NCI-H128 (cell line): Measurements from ENCODE around the gene RNF121.

Source experiments
- DNase-seq: peaks from one replicate; lab custom pipeline; 2025; ENCODE audit not compliant: unreplicated experiment; lab: John Stamatoyannopoulos, UW

Gene RNF121

DNA sequence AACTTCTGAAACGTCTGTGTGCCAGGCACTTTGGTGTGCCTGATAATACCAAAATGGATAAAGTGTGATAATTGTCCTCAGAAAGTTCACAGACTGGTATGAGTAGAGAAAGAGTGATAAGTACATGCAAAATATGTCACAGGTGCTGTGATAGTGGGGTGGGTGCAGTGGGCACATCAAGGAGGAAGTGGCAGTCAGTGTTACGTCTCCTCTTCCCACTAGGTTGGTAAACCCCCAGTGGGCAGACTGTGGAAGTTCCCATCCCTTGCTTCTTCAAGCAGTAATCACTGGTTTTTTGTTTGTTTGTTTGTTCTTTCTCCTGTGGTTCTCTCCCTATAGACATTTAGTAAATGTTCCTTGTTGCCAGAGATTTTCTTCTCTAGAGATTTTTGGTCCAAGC lies 5.4 kb downstream of the RNF121 start:
- DNase-seq = no peak

DNA sequence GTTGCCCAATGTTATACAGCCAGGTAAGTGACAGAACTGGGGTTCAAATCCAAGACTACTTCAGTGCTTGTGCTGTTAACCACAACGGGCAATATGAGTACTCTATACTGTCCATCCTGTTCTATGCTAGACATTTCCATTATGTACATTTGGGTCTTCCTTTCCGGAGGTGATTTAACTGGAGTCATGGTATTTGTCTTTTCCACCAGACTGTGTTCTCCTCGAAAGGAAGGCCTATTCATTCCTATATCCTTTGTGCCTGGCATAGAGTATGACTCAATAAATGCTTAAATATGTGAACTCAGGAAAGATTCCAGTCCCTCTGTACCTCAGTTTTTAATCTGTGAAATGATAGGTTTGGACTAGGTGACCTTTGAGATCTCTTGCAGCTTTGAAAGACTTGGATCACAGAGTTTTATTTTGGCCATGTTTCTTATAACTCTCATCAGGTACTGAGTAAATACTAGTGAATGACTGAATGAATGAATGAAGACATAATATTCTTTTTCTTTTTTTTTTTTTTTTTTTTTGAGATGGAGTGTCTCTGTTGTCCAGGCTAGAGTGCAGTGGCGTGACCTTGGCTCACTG lies 6.6 kb downstream of the RNF121 start:
- DNase-seq = no peak

DNA sequence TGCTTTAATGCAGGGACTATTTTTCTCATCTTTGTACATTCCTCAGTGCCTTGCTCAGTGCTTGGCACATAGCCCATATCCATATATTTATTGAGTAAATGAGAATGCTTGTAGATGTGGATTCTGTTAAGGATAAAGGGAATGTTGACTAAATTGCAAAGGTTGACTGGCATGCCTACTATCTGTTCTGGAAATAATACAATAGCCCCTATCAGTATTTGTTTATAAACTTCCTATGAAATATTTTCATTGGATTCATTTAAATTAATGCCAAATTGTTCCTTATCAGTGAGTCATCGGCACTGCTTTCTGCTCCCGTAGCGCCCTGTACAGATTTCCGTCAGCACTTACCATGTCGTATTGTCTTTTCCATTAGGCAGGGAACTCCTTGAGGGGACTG lies 8.0 kb downstream of the RNF121 start:
- DNase-seq = no peak

DNA sequence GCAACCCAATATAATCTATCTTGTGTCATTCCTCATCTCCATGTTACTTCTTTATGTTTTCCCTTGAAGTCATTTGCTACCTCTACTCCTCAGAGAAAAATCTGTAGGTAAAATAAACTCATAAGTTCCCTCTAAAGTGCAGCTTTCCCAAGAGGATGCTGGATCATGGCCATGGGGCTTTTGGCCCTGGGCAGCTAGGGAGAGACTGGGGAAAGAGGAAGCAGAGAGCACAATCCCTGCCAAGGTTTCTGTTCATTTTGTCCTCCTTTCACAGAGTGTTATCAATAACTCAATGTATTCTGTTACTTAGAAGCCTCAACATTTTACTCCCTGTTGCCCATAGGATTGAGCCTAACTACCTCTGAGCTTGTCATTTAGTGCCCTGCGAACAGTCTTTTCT lies 9.0 kb downstream of the RNF121 start:
- no peak for DNase-seq

DNA sequence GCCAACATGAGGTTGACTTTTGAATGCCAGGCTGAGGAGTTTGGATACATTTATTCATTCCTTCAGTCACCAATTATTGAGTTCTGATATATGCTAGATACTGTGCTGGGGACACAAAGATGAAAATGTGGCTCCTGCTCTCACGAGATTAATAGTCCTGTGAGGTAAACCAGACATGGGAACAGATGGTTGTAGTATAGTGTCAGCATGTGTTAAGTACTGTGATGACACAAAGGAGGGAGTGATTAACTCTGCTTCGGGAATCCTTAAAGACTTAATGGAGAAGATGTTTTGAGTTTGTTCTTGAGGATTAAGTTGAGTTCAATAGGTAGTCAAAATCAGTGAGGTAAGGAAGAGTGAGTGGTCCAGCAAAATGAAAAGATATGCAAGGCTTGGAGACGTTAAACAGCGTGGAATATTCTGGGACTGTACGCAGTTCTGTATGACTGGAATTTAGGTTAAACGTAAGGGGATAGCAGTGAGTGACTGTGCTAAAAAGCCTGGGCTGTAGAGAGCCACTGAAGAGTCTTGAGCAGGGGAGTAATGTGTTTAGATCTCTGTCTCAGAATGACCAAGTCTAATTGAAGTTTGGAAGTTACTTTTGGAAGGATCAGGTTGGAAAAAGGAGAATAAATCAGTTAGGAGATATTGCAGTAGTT lies 11.8 kb downstream of the RNF121 start:
- no peak for DNase-seq

DNA sequence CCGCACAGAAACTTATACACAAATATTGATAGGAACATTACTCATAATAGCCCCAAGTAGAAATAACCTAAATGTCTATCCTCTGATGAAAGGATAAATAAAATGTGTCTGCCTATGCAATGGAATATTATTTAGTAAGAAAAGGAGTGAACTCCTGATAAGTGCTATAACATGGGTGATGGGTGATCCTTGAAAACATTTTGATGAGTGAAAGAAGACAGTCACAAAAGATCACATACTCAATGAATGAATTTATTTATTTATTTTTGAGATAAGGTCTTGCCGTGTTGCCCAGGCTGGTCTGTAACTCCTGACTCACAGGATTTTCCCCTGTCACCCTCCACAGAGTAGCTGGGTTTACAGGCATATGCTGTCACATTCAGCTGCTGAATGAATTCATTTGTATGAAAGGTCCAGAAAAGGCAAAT lies 17.3 kb downstream of the RNF121 start:
- no peak for DNase-seq

DNA sequence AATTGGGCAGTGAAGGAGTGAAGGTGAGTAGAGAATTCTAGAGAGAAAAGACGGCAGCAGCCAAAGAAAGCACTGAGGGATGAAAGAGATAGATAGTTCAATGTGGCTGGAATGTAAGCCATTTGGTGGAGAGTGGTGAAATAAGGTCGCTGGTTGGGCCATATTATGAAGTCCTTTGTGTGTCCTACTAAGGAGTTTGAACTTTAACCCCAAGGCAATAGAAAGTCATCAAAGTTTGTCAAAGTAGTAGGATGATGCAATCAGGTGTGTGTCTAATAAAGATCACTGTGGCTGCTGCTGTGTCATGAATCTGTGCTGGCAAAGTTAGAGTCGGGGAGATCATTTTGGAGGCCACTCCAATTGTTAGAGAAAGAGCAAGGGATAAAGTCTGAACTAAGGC lies 18.7 kb downstream of the RNF121 start:
- no peak for DNase-seq

DNA sequence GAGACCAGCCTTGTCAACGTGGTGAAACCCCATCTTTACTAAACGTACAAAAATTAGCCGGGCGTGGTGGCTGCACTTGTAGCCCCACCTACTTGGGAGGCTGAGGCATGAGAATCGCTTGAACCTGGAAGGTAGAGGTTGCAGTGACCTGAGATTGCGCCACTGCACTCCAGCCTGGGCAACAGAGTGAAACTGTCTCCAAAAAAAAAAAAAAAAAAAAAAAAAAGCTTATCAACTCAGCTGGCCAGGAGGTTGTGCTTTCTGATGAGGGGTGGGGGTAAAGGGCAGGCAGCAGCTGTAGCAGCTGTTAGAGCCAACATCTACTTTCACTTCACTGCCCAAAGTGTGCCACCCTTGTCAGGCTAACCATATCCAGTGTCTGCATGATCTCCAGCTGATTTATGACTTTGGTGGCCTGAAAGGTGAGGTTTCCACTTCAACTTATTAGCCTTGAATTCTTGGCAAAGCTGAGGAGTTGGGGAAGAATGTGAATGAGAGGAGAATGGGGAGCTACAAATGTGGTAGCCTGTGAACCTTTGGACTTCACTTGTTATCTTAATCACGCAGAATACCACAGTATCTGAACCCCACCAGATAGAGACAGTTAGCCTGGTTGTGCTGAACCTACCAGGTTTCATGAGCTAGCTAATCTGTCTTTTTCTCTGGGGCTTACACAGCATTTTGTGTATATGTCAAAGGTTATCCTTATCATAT lies 19.6 kb downstream of the RNF121 start:
- DNase-seq = no peak

DNA sequence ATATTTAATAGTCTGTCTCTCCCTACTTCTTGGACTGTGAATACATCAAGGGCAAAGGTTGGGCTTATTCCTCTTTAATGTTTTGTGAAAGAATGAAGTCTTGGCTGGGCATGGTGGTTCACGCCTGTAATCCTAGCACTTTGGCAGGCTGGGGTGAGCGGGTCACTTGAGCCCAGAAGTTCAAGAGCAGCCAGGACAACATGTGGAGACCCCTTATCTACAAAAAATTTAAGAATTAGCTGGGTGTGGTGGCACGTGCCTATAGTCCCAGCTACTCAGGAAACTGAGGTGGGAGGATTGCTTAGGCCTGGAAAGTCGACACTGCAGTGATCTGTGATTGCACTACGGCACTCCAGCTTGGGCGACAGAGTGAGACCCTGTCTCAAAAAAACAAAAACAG lies 20.2 kb downstream of the RNF121 start:
- DNase-seq = no peak

DNA sequence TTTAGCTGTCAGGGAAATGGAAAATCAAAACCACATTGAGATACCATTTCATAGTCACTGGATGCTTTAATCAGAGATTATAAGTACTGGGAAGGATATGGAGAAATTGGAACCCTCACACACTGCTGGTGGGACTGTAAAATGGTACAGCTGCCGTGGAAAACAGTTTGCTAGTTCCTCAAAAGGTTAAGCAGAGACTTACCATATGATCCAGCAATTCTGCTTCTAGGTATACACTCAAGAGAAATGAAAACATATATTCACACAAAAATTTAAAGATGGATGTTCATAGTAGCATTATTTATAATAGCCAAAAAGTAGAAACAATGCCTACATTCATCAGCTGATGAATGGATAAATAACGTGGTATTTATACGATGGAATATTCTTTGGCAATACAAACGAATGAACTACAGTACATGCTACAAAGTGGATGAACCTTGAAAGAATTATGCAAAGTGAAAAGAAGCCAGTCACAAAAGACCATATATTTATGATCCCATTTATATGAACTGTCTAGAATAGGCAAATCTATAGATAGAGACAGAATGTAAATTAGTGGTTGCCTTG lies 23.0 kb downstream of the RNF121 start:
- DNase-seq = no peak

DNA sequence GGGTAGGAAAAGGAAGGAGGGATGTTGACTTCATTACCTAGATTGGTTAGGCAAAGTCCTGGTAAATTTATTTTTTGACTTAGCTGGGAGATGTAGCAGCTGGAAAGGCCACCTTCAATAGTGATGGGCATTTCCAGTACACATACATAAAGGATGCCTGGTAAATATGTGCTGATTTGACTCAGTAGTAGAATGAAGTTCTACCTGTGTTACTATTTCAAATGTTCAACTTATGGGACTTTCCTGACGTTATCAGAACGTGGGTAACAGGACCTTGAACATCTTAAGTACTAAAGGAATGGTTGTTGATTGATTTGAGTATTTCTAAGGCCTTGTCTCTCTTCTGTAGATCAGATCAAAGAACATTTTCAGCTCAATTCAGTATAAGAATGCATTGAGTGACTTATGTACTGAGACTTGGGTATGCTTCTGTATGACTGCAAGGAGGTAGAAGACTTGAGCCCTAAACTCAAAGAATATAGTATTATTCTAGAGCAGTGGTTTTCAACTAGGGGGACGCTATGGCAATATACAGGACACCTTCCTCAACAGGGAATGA lies 27.1 kb downstream of the RNF121 start:
- DNase-seq = no peak

DNA sequence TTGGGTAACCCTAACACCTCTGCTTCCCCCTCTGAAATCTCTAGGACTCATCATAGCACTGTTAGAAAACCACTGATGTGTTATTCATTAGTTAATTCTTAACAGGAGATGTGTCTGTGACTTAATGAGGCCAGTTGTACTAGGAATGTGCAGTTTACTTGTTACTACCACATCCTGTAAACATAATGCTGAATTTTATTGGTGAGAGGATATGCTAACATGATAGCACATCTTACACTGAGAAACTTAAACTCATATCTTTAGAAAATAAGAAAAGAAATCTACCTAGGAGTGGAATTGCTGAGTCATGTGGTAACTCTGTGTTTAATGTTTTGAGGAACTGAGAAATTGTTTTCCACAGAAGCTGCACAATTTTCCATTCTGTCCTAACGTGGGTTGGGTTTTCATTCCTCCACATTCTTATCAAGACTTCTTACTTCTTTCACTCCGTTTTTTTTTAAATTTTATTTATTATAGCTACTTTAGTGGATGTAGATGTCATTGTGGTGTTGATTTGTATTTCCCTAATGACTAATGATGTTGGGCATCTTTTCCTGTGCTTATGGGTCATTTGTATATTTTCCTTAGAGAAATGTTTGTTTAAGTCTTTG lies 33.7 kb downstream of the RNF121 start:
- no peak for DNase-seq

DNA sequence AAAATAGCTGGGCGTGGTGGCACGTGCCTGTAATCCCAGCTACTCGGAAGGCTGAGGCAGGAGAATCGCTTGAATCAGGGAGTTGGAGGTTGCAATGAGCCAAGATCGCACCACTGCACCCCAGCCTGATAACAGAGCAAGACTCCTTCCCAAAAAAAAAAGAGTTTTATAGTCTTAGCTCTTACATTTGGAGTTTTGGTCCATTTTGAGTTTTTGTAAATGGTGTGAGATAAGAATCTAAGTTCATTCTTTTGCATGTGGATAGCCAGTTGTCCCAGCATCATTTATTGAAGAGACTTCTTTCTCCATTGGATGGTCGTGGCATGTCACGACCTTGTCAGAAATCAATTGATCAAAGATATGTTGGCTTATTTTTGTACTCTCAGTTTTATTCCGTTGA lies 34.6 kb downstream of the RNF121 start:
- no peak for DNase-seq

DNA sequence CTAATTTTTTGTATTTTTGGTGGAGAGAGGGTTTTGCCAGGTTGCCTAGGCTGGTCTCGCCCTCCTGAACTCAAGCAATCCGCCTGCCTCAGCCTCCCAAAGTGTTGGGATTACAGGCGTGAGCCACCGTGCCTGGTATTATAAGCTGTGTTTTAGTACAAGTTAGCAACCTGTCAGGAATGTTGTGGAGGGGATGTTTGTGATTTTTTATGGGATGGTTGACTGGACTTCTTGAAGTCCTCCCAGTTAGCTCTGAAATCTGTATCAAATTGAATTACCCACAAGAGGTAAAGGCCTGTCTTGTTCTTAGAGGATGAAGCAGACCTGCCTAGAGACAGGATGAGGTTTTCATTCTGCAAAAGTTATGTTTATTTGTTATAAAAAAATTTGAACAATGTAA lies 35.8 kb downstream of the RNF121 start:
- no peak for DNase-seq

DNA sequence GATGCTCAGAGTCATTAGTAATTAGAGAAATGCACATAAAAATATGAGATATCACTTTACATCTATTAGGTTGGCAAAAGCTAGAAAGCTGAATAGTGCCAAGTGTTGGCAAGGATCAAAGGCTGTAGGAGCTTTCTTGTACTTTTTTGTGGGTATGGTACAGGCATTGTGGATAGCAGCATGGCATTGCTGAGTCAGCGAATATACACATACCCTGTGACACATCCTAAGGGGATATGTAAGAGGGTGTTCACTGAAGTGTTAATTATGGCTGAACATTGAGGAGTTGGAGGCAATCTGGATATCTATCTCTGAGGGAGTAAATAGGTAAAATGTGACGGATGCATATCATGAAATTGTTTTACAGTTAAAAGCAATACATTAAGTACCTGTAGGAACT lies 42.8 kb downstream of the RNF121 start:
- no peak for DNase-seq

DNA sequence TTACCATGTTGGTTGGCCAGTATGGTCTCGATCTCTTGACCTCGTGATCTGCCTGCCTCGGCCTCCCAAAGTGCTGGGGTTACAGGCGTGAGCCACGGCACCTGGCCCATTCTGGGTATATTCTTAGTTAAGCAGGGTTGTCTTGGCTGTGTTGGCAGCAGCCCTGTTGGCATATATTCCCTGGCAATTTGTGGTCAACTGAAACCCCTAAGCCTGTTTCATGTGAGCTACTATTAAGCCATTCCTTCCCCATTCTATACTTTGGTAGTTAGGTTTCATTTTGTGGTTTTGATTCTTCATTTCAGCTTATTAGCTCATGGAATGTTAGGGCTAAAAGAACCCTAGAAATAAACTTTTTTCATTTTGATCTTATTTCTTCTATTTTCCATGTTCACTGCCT lies 47.7 kb downstream of the RNF121 start:
- no peak for DNase-seq

DNA sequence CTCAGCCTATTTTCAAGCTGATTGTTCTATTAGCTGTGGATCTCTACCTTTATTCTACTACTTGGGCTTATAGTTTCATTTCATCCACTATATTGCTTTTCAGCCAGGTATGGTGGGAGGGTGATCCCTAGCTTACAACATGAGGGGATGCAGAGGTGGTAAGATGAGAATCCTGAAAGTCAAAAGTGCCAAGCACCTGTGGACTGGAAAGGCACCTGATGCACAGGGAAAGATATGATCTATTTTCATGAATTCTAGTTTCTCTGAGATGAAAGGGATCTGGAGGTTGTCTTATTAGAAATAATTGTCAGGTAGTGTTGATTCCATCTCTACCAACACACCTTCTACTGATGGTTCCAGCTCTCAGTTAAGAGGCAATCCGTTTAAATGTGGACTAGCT lies 48.2 kb downstream of the RNF121 start:
- DNase-seq = no peak

DNA sequence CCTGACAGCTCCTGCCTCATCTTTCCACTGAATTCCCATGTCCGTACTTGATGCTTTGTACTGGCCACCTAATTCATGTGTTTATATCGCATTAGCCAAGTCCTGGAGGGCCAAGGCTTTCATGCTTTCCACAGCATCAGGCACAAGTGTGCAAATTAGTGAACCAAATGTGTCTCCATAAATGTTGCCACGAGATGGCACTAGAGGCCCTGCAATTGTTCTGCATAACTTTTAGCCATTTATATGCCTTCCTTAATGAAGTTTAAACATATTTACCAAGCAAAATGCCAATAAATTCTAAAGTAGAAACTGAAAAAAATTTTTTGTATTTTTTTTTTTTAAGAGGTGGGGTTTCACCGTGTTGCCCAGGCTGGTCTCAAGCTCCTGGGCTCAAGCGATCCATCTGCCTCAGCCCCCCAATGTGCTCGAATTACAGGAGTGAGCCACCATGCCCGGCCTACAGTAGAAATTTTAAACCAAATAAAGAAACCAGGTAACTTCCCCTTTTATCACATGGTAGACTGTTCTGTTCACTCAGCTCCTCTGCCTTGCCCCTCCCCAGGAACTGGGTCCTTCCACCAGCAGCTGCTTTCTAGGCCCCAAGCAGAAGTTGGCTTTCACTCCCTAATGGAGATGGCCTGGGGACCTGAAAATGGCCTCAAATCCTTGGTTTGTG lies 49.0 kb downstream of the RNF121 start:
- peak; percentile 24 for DNase-seq

DNA sequence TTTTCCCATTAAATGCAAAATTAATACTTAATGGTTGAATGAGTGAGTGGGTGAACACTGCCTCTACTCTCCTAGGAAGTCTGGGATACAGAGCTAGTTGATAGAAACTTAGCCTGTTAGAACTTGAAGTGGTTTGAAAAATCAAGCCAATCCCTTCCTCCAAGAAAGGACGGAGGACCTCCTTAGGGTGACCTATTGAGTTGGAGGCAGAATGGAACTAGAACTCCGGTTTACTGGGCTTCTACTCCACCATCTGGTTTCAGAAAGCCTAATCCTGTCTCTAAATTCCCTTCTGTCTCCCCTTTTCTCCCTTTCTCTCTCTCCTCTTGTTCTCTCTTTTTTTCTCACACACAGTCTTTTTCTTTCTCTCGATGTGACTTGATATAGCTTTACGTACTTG lies 50.2 kb downstream of the RNF121 start:
- no peak for DNase-seq

DNA sequence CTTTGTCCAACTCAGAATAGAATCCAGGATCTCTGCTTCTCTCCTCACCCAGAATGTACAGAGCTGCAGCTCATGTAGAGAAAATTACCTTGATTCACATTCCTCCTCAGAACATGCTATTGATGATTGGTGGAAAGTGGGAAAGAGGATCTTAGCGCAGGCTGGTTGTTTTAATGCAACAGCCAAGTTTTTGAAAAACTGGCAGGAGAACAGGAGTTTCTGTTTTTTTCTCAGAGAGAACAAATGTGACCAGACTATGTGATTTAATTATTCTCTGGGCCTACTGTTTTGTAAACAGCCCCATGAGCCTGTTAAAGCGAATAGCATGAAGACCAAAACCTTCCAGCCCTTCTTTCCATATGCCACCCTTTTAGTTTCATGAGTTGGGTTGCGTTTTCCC lies 50.8 kb downstream of the RNF121 start:
- no peak for DNase-seq

DNA sequence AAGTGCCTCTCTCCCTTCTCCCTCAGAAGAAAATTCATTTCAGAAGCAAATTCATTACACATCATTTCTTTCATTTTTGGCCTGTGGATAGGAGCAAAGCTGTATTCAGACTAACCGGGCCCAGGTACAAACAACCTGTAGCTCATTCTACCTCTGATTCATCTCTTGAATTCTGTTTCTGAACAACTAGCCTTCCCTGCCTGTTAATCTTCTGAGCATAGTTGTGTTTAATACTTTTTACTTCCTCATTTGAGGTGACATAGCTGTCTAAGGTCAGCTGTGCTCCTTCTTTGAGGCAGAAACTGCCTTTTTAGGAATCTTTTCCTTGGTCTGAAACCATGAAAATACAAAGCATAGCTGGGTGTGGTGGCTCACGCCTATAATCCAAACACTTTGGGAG lies 57.3 kb downstream of the RNF121 start:
- DNase-seq = no peak
